Suppressor macrophage treated with lipopolysaccharide for 4 hours (primary cell): Measurements from ENCODE around the gene VIM.

Experiments
- DNase-seq: peaks from one replicate; pipeline ENCODE4 v3.0.0-alpha.2; 2020

VIM gene

DNA sequence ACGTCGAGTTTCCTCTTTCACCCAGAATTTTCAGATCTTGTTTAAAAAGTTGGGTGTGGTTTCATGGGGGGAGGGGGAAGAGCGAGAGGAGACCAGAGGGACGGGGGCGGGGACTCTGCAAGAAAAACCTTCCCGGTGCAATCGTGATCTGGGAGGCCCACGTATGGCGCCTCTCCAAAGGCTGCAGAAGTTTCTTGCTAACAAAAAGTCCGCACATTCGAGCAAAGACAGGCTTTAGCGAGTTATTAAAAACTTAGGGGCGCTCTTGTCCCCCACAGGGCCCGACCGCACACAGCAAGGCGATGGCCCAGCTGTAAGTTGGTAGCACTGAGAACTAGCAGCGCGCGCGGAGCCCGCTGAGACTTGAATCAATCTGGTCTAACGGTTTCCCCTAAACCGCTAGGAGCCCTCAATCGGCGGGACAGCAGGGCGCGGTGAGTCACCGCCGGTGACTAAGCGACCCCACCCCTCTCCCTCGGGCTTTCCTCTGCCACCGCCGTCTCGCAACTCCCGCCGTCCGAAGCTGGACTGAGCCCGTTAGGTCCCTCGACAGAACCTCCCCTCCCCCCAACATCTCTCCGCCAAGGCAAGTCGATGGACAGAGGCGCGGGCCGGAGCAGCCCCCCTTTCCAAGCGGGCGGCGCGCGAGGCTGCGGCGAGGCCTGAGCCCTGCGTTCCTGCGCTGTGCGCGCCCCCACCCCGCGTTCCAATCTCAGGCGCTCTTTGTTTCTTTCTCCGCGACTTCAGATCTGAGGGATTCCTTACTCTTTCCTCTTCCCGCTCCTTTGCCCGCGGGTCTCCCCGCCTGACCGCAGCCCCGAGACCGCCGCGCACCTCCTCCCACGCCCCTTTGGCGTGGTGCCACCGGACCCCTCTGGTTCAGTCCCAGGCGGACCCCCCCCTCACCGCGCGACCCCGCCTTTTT, at the start of gene VIM:
Gene VIM (plus strand): TSS at position 151 of the 925 bp plus-strand sequence. CDS start 1,182 bp downstream, outside the sequence.
- peak; percentile 97 for DNase-seq

DNA sequence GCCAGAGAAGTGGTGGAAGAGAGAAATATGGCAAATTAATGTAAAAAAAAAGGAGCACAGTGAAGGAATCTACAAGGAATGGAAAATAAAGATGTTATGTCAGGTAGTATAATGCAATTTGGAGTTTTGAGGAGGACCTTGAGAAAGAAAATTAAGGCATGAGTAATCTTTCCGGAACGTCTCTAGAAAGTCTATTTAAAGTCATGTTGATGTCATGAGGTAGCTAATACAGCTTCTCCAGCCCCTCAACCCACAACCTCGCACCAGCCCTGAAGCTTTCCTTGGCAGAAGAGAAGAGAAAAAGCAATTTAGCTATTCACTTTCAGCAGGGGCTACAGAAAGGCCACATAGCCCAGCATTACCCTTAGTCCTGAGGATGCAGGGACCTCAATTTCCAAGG, 49.0 kb upstream of the VIM start:
- DNase-seq: no peak

DNA sequence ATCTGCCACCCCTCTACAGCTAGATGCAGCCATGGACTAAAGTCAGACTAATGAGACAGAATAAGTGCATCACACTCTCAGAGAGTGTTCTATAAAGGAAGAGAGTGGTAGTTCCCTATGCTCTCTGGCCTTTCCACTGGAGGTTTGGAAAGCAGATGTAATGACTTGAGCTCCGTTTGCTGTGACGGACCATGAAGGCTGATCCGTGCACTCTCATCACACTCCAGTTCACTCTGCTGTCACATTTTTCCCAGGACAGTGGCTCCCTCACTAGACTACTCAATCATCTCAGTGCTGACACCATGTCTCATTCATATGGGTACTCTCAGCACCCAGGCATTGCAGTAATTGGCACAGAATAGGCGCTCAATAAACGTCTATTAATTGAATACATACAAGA, 46.9 kb upstream of the VIM start:
- DNase-seq: no peak

DNA sequence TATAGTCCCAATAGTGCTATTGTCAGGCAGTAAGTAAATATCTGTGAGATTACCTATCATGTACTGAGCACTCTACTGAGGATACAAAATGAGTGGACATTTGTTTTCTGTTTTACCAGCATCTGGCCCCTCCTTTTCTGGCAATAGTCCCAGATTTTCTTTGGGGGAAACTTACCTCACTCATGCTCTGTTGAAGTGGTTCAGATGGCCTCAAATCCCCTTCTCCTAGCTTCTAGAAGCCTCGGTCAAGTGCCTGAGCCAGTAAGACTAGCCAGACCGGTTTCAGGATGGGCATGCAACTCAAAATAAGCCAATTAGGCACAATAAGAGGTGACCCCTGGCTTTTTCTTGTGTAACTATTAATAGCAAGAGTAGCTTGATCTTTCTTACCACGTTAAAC, 46.3 kb upstream of the VIM start:
- no peak for DNase-seq

DNA sequence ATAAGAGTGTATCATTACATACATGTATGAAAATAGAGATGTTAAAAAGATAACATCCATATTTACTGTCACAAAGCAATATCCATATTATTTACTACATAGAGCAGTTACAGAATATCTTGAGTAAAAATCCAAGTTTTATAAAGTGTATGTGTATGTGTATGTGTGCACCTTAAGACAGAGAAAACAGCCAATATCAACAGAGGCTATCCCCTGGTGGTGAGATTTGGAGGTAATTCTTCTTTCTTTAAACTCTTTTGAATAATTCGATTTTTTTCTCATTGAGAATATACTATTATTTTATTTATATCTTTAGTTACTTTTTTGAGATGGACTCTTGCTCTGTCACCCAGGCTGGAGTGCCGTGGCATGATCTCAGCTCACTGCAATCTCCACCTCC, 44.9 kb upstream of the VIM start:
- no peak for DNase-seq

DNA sequence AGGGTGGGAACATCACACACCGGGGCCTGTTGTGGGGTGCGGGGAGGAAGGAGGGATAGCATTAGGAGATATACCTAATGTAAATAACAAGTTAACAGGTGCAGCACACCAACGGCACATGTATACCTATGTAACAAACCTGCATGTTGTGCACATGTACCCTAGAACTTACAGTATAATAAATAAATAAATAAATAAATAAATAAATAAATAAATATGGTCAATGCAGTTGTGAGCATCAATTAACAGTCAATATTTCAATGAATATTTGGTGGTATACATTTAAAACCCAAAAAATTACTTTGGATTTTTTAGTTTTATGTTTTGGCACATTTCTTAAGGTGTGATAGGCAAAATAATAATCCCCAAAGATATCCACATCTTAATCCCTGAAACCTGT, 42.2 kb upstream of the VIM start:
- DNase-seq: no peak

DNA sequence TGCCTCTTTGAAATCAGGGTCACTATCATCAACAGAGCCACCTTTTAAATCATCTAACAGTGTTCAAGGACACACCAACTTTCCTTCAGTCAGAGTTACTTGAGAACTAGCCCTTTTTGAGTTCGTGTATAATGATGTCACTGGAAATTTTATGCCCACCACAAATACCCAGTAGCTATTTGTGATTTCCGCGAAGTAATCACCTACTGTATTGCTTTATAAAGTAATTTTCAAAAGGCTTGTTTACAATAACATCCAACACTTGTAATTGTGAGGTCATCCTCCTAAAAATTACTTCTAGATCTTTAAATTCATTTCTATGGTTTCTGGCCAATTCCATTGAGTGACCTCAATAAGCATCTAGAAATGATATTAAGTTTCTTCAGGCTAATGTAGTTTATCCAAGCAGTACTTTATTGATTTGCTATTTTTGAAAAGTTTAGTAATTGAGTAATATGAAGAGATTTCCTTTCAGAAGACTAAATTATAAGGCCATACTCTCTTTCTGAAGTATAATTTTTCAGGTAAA, 39.3 kb upstream of the VIM start:
- no peak for DNase-seq

DNA sequence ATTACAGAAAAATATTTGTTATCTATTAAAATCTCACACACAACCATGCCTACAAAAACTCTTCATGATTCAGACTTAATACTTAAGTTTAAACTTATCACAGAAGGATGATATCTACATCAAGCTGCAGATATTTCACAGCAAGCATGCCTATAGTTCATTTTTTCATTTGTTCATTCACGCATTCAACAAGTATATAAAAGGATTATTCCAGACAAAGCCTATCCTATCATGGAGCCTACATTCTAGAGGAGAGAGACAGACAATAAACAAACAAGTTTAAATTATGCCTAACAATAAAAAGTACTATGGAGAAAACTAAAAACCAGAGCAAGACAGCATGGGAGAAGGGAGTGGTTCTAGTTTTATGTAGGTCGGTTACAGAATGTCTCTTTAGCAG, 37.4 kb upstream of the VIM start:
- no peak for DNase-seq

DNA sequence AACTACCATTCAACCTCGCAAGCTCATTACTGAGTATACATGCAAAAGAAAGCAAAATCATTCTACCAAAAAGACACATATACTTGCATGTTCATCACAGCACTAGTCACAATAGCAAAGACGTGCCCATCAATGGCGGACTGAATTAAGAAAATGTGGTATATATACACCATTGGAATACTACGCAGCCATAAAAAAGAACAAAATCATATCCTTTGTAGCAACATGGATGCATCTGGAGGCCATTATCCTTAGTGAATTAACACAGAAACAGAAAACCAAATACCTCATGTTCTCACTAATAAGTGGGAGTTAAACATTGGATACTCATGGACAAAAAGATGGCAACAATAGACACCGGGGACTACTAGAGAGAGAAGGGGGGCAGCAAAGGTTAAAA, 33.0 kb upstream of the VIM start:
- DNase-seq: no peak

DNA sequence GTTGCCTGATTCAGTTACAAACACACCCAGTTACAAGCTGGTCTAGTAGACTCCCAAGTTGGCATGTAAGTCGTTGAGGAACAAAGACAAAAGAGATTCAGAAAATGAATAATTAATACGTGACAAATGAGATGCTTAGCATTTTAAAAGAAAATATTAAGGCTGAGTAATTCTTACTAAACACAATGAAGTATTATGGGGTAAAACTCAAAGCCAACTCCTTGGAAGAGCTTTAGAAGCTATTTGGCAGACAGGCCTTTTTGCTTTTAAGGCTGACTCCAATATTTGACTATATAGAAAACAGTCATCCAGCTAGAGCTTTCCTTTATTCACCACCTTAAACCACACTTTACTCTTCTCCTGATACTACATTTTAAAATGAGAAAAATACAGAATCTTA, 32.0 kb upstream of the VIM start:
- no peak for DNase-seq

DNA sequence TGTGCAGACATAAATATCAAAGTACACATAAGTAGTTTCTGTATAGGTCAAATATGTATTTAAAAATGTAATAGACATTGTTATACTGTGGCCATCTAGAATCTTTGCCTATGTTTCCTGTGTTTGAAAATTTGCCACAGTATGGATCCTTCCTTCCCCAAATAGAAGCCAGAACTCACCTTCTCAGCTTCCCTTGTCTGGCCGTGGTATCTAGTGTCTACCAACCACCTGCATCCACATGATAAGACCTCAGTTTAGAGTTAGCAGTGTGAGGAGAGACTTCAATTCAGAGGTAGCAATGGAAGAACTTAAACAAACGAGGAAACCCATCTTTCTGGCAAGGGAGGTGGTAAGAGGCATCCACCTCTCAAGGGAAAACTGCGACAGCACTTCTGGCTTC, 31.5 kb upstream of the VIM start:
- no peak for DNase-seq

DNA sequence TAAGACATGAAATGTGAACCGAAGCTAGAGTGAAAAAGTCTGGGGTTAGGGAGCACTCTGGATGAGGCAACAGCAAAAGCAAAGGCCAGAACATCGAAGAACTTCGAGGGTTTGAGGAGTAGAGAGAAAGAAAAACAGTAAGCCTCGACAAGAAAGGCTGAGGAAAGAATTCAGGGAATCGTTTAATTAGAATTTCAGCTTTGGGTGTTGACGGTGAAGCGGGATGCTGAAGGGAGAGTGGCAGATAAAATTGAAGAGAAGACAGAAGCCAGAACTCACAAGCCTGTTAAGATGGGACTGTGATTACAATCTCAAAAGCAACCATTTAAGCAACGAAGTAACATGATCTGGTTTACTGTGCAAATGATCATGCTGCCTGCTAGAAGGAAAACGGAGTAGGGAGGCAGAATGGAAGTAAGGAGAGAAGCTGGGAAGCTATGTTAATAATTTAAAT, 28.7 kb upstream of the VIM start:
- DNase-seq: no peak

DNA sequence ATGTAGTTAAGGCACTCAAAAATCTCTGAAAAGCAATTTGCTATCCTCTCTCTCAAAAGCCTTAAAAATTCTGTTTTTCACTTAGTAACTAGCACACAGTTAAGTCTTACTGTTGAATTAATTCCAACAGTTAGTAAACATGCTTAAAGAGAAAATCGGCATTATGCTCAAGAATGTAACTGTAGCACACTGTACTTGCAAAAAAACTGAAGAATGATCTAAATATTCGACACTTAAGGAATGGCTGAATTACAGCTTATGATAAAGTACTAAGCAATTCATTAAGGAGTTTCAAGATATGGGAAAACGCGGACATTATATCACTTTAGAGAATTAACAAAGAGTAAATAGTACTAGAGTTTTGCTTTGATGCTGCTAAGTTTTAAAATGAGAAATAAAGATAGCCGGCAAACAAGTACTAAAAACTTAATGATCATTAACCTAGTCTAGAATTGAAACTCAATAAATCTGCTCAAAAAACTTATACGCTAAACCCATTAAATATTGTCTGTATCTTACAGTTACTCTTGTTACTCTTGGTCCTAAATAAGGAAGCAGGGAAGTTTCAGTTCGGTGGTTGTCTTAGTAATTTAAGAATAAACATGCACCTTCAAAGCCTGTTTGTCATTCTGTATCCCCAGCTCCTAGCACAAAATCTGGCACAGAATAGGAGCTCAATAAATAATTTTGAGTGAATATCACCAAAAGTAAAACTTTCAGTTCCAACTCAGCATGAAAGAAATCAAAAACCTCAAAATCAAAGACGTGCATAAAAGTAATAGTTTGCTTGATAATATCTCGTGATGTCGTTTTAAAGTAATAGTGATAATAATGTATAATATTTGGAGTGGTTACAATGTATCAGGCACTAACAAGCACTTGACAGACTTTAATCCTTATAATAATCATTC, 27.8 kb upstream of the VIM start:
- DNase-seq: peak; percentile 55

DNA sequence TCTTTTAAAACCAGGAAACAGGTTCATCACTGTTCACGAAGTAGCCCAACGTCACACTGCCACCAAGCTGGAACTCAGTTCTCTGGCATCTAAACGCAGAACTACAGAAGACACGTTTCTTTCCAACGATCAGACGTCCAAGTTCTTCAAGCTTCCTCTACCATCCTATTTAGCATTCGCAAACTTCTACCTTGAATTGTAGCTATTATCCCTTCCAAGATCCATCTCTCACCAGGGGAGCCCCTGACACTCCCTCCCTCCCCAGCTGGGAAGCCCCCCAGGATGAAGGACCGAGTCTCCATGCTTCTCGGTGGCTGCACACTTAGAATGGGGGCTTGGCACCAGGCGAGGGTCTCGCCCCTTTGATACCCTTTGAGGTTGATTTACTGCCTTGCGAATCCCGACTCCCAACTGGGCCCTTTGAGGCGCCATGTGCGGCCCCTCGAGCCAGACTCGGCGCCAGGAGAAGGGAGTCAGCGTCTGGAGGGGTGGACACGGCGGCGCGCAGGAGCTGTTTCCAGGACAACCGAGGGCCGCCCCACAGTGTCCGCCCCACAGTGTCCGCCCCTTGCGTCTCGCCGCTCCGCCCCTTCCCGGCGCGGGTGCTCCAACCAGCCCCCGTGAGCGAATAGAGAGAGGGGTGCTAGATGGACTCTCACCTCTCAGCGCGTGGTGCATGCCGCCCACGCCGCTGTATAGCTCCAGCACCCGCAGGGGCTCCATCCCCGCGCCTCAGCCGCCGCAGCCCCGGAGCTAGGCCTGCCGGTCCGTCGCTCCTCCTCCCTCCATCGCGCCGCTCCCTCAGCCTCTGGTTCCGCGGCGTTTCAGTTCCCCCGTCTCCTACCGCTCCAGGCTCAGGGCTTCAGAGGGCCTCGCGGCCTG, 26.9 kb upstream of the VIM start, which contains the start of gene TRDMT1:
Gene TRDMT1 (minus strand): TSS at position 761 of the 882 bp plus-strand sequence. CDS start 38 bp downstream, at position 723.
- DNase-seq: peak; percentile 91

DNA sequence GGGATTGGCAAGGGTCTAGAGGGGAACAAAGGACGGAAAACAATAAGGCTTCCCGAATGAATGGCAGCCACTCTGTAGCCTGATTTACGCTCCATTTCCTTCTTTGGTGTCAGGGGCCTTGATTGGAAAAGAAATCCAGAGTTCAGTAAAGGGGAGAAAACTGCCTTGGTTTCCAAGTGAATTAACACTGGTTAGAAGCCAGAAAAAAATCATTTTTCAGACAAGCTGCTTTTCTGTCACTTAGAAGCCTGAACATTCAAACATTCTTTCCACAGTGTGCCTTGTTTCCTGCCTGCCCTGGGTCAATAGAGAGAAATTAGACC, 26.3 kb upstream of the VIM start:
- DNase-seq: no peak

DNA sequence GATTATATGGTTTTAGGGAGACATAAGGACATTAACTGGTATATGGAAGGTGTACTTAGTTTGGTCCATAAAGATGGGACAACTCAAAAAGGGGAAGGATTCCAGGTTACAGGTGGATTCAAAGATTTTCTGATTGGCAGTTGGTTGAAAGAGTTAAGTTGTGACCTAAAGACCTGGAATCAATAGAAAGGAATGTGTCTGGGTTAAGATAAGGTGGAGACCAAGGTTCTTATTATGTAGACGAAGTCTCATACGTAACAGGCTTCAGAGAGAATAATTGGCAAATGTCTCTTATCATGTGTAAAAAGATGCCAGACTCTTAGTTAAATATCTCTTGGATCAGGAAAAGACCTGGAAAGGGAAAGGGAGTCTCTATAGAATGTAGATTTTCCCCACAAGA, 25.5 kb upstream of the VIM start:
- DNase-seq: no peak

DNA sequence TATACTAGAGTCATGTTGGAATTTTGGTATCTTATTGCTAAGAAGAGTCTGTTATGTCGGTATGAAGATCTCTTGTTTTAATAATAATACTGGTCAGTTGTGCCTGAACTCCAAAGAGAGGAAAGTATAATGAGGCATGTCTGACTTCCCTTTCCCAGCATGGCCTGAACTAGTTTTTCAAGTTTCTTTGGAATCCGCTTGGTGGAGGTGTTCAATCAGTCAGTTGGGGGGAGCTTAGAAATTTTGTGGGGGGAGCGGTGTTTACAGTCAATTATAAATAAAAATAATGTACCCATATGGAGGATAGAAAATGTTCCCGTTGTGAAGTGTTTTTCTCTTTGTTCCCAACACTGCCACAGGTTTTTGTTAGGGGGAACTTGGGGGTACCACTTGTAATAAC, 25.0 kb upstream of the VIM start:
- no peak for DNase-seq

DNA sequence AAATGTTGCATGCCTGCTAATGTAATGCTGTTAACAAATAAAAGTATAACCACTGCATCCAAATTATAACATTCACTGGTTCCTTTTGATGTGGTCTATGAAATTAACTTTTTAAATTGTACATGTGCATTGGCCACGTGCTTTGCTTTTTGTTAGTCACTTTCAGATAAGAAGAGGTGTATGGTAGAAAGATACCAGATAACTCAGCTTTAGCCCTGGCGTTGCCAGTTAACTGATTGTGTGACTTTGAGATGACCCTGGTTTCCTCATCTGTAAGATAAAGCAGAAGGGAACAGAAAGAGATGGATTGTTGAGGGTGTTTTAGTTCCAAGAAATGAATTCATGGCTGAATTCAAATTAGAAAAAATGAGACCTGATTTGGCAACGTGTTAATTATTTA, 24.6 kb upstream of the VIM start:
- DNase-seq: no peak

DNA sequence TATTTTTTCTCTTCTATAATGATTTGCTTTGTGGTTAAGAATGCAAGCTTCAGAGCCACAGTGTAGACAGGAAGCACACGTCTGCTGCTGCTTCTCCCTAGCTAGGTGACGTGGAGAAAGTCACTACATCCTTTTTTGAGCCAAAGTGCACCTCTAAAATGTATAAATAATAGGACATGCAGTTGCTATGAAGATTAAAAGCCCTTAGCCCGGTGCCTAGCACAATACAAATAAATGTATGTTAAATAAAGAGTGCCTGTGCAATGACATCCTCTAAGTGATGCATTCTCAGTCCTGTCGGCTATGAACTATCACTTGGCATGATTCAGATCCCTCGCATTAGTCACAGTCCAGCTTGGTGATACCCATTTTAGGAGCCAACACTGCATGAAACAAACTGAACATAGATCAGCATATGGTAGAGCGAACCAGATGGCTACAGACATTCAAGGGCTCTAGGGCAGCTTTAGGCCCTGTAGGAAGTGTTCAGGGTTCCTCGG, 21.8 kb upstream of the VIM start:
- peak; percentile 80 for DNase-seq

DNA sequence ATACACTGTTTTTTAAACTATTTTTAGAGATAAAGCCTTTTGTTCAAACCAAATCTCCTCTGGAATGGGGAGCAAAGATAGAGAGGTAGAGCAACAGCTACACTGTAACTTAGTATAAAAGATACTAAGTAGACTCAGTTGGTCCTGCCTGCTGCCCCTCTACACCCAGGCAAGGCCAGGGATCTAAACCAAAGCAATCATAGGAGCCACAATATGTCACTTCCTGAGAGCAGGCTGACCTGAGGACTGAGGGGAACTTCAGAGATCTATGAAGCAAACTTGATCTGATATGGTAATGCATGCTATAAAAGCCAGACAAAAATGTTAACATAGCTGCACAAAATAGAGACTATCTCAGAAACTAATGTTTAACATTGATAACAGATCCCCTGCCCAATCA, 19.6 kb upstream of the VIM start:
- DNase-seq: no peak

DNA sequence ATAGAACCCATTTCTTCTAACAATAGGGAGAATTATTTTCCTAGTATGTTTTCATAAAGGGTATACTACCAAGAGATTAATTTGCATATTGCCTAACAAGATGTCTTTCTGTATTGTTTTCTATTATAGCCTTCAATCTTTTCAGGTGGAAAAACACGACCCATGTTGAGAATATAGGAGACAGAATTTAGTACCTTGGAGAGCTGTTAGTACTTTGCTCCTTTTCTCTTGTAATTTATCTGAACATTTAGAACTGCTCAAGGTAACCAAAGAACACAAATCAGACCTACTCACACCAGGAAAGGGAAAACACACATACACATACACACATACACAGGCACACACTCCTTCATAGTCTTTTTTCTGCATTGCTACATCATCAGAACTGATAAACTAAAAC, 18.7 kb upstream of the VIM start:
- DNase-seq: no peak

DNA sequence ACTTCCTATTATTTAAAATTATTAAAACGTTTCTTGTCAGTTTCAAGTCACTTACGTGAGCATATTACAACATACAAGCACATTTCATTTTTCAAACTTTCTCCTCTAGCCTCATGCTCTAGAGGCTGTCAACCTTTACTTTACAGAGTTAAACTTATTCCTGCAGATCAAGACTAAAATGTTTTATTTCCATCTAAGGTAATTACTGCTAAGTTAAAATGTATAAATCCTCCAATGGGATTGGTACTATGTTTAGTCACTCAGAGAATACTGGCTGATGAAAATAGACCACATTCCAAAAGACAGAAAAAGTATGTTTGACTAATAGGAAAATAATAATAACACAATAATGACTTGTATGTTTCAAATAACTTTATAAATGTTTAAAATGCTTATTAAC, 18.2 kb upstream of the VIM start:
- no peak for DNase-seq
